ENCODE measurements around the gene KCTD18.

KCTD18 gene

DNA sequence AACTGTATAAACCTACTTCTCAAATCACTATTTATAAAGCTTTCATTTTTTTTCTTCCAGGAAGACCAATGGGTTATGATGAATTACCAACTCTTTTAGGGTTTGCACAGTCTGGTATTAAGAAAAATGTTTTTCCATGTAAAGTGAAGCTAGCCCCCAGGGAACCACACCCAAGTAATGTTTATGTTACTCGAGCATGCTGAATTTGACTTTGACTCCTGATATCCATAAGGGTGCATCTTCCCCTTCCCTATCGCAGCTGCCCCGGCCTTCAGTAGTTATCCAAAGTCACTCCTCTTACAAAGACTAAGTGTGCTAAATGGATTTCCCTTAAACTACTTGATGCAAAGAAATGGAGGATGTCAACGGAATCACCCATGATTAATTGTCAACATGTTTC is 21.7 kb downstream of the KCTD18 start:
- TF ChIP-seq MYC (IDR thresholded peaks at IDR 0.05; ENCODE audit: low read depth, low read length), result no peak
- TF ChIP-seq, protein P1, sequence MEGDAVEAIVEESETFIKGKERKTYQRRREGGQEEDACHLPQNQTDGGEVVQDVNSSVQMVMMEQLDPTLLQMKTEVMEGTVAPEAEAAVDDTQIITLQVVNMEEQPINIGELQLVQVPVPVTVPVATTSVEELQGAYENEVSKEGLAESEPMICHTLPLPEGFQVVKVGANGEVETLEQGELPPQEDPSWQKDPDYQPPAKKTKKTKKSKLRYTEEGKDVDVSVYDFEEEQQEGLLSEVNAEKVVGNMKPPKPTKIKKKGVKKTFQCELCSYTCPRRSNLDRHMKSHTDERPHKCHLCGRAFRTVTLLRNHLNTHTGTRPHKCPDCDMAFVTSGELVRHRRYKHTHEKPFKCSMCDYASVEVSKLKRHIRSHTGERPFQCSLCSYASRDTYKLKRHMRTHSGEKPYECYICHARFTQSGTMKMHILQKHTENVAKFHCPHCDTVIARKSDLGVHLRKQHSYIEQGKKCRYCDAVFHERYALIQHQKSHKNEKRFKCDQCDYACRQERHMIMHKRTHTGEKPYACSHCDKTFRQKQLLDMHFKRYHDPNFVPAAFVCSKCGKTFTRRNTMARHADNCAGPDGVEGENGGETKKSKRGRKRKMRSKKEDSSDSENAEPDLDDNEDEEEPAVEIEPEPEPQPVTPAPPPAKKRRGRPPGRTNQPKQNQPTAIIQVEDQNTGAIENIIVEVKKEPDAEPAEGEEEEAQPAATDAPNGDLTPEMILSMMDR (IDR thresholded peaks at IDR 0.05; ENCODE audit: low read depth, low read length), result no peak
- TF ChIP-seq, protein P2, sequence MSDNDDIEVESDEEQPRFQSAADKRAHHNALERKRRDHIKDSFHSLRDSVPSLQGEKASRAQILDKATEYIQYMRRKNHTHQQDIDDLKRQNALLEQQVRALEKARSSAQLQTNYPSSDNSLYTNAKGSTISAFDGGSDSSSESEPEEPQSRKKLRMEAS (IDR thresholded peaks at IDR 0.05; ENCODE audit: low read depth, low read length), result no peak
- no peak for TF ChIP-seq POLR2A (IDR thresholded peaks at IDR 0.05; ENCODE audit: extremely low read depth, insufficient read length)
- H3K4me3 ChIP-seq (ENCODE audit: low read depth, low read length), result no peak overlapping the region
- DNase-seq (ENCODE audit: low read depth), result no peak

DNA sequence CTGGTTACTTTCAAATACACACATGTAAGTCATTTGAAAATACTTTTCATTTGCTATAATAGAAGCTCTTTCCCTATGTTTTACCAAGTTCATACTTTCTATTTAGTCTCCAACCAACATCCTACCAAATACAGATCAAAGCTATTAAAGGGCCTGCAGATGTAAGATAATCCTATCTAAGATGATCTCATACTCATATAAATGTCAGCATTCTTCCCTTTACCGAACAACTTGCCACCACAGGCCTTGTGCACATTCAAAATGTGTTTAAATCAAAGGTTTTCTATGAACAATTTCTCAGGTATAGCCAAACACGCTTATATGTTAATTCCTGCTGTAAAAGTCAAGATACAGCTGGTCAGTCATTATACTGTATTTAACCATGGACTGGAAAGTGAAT is 23.3 kb downstream of the KCTD18 start:
- H3K4me3 ChIP-seq (ENCODE audit: low read depth, low read length), result no peak overlapping the region
- DNase-seq (ENCODE audit: low read depth), result no peak
- TF ChIP-seq, protein P1 (IDR thresholded peaks at IDR 0.05; ENCODE audit: low read depth, low read length), result no peak
- TF ChIP-seq POLR2A (IDR thresholded peaks at IDR 0.05; ENCODE audit: extremely low read depth, insufficient read length), result no peak
- TF ChIP-seq, protein P2 (IDR thresholded peaks at IDR 0.05; ENCODE audit: low read depth, low read length), result no peak
- no peak for TF ChIP-seq MYC (IDR thresholded peaks at IDR 0.05; ENCODE audit: low read depth, low read length)

DNA sequence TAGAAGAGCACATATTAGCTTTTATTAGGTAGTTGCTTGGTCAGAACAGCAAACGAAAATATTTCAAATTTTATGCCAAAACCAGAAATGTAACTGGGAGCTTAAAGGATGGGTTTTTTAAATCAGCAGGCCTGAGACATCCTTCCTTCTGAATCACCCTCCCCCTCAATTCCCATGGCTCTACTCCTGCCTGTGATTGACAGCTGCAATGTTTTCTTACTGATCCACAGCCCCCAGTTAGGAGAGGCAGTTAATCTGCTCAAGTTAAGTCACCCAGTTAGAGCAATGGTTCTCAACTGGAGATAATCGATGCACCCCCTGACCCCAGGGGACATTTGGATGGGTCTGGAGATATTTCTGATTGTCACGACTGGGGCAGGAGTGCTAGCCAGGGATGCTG is 24.9 kb downstream of the KCTD18 start:
- H3K4me3 ChIP-seq (ENCODE audit: low read depth, low read length), result no peak overlapping the region
- no peak for TF ChIP-seq MYC (IDR thresholded peaks at IDR 0.05; ENCODE audit: low read depth, low read length)
- TF ChIP-seq, protein P1 (IDR thresholded peaks at IDR 0.05; ENCODE audit: low read depth, low read length), result no peak
- TF ChIP-seq, protein P2 (IDR thresholded peaks at IDR 0.05; ENCODE audit: low read depth, low read length), result no peak
- no peak for TF ChIP-seq POLR2A (IDR thresholded peaks at IDR 0.05; ENCODE audit: extremely low read depth, insufficient read length)
- no peak for DNase-seq (ENCODE audit: low read depth)

DNA sequence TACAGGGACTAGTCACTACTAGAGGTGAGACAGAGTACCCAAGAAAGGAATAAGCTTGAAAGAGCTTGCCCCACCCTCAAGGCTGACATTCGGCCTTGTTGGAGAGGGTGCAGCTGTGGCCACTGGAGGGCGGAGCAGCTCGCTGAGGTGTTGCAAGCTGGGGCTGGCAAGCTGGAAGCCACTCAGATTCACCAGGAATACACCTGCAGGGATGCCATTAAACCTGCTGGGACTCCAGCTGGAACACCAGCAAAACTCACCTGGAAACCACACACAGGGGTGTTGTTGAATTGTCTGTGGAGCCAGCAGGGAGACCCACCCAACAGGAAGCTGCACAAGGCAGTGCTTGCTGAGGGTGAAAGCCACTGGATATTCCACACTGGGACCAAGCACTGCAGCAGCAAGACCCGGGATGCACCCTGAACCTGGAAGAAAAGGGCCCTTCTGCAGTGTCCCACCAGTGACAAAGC is 26.1 kb downstream of the KCTD18 start:
- H3K4me3 ChIP-seq (ENCODE audit: low read depth, low read length), result no peak overlapping the region
- DNase-seq (ENCODE audit: low read depth), result peak; percentile 62
- TF ChIP-seq POLR2A (IDR thresholded peaks at IDR 0.05; ENCODE audit: extremely low read depth, insufficient read length), result no peak
- TF ChIP-seq, protein P1 (IDR thresholded peaks at IDR 0.05; ENCODE audit: low read depth, low read length), result peak; percentile 62
- no peak for TF ChIP-seq MYC (IDR thresholded peaks at IDR 0.05; ENCODE audit: low read depth, low read length)
- TF ChIP-seq, protein P2 (IDR thresholded peaks at IDR 0.05; ENCODE audit: low read depth, low read length), result no peak

DNA sequence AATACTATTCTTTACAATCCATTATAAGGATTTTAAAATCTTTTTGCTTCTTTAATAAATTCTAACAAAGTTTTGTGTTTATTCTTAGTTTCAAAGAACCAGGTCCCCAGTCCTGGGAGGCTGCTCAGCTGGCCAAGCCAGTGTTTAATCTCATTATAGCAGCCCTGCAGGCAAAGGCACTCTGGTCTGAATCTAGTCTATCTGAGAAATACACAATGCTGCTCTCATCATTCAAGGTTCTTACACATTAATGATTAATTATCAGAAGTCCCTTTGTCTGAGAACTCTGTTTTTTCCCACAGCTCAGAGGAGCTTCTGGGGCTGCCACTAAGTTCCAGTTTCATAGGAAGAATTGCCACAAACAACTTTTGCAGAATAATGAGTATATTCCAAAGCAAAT is 27.7 kb downstream of the KCTD18 start:
- no peak for DNase-seq (ENCODE audit: low read depth)
- H3K4me3 ChIP-seq (ENCODE audit: low read depth, low read length), result no peak overlapping the region
- TF ChIP-seq POLR2A (IDR thresholded peaks at IDR 0.05; ENCODE audit: extremely low read depth, insufficient read length) (no peak), MYC (IDR thresholded peaks at IDR 0.05; ENCODE audit: low read depth, low read length) (no peak)
- TF ChIP-seq, protein P1 (IDR thresholded peaks at IDR 0.05; ENCODE audit: low read depth, low read length), result no peak
- TF ChIP-seq, protein P2 (IDR thresholded peaks at IDR 0.05; ENCODE audit: low read depth, low read length), result no peak

Measured in NB4 (cell line).